Hippocampal formation (tissue), 2 donors: ENCODE data around the gene DIS3L2.
"Not testable (repeated sequence)": the region's sequence is repeated elsewhere in the genome, so short reads cannot be mapped to it uniquely, and the experiment has no call there.

ENCODE experiments used
- DNase-seq, 2 donors: peaks; one replicate each; lab custom pipeline; 2025; lab: John Stamatoyannopoulos, UW

Gene DIS3L2

GRCh38 chr2:232058063-232058877, 96.8 kb downstream of the DIS3L2 start:
- no peak for DNase-seq

DNA sequence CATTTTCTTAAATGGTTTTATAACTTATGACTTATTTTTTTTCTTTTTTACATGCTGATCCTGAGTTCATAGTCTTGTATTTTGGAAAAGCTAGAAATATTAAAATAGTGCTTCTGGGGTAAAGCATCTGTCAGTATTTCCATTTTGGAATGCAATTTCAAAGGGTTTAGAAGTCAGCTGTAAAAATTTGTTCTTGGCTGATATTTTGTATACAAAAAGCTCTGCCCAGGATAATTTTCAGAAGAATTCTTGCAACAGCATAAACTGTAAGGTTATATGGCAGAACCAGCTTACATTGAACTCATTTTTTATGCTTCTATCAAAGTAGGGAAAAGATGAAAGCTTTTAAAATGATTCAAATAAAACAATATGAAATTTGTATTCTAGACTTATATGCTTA, 97.4 kb downstream of the DIS3L2 start:
- DNase-seq, result no peak

DNA sequence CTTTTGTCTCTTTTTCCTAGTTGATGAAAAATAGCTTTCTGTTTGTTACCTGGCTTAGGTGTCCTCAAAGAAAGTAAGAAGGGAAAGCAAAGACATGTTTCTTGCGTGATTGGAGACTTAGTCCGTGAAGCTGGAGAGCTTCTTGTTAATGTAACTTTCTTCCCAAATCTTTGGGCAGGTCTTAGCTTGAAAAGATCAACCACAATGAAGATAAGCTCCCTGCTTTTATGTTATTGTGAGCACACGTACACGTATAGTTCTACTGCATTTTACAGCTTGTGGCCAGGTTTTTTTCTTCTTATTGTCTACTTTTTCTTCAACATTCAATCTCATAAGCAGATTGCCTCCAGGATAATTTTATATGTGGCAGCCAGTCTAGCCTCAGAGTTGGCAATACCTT, 99.8 kb downstream of the DIS3L2 start:
- DNase-seq, result no peak

DNA sequence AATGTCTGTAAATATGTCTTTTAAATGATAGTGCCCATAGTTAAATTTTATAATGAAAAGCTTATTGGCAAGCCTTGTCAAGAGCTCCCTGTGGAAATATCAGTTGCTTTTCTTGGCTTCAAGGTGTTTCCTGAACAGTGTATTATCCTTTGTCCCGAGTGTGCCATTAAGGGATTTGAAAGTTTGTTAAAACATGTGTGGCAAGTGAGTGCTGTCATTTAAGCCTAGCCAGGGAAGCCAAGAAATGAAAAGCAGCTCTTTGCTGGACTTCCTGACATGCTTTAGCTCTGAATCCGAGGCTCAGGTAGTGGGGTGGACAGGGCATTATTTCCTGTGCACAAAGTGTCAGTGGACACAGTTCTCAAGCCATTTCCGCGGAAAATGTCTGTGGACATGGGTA, 111.5 kb downstream of the DIS3L2 start:
- DNase-seq, result no peak

DNA sequence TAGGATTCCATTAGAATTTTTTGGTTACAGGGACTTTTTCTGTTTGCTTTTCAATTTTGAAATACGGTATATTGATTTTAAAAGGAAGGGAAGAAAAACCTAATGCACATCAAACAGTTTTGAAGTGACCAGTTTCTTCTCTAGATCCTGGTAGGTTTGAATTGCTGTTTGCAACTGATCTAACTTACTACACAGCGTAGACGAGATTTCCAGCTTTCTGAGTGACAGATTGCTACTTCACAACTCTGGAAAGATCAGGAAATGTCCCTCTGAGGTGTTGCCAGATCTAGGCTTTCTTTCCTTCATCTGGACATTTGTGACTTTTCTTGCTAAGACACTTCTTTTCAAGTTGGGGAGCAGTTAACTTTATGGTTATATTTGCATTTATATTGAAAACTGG, 112.2 kb downstream of the DIS3L2 start:
- DNase-seq, result no peak

DNA sequence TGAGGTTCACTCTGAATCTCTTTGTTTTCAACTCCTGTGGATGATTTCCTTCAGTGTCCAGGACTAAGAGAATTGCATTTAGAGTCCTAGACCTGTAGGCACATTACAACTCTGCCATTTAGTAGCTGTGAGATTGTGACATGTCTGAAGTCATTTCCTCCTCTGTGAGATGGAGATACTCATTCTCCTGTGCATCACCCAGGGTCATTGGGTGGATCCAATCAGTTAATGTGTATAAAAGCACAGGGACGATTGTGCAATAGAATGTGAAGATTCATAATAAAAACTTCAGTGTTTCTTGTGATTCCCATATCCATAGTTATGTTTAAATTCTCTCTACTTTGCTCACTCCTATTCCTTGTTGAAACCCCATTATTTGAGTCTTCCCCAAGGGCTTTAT, 113.6 kb downstream of the DIS3L2 start:
- no peak for DNase-seq

DNA sequence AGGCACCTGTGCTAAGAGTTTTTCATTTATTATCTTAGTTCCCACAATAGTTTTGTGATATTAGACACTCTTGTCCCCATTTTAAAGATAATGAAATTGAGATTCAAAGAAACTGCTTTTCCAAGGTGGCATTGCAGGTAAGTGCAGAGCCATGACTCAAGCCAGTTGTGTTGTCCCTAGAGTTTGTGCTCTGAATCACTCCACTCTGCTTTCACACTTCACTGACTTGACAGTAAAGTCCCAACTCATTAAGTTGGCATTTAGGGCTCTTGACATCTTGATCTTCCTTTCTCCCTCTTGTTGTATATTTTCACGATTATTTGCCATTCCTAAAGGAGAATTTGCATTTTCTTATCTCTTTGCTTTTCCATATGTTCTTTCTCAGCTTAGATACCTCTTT, 114.3 kb downstream of the DIS3L2 start:
- DNase-seq, result no peak

DNA sequence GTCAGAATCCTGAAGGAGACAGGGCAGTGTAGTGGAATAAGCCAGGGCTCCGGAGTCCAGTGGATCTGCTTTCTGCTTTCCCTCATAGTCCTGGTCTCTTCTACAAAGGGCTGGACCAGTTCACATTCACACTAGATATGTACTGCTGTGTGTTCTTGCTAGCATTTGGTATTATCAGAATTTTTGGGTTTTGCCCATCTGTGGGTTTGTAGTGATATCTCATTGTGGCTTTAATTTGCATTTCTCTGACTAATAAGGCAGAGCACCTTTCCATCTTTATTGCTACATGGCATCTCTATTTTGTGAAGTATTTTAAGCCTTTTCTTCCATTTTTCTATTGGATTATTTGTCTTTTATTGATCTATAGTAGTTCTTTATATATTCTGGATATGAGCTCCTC, 114.8 kb downstream of the DIS3L2 start:
- DNase-seq, result no peak

- DNase-seq, result no peak
Observed at GRCh38 chr2:232076736-232077135, 115.2 kb downstream of the DIS3L2 start.

GRCh38 chr2:232085164-232085563, 123.7 kb downstream of the DIS3L2 start:
- DNase-seq, result no peak

GRCh38 chr2:232085826-232086425, 124.4 kb downstream of the DIS3L2 start:
- DNase-seq, result no peak

DNA sequence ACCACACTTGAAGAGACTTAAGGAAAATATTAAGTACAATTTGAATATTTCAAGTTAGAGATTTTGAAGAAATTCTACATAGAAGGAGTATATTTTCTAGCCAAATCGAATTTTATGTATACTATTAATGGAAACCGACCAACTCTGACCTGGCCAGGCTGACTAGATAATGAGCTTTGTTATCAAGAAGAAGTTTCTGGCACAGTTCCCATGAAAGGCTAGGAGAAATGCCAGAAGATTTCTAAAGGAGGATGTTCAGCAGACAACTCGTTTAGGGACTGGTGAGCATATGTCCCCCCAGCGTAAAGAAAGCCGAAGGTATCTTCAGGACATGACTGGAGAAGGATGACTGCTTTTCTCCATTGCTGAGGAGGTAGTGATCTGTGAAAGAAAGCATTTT, 127.3 kb downstream of the DIS3L2 start:
- no peak for DNase-seq

GRCh38 chr2:232094201-232094600, 132.7 kb downstream of the DIS3L2 start:
- no peak for DNase-seq

GRCh38 chr2:232094883-232095282, 133.4 kb downstream of the DIS3L2 start:
- DNase-seq, result no peak

DNA sequence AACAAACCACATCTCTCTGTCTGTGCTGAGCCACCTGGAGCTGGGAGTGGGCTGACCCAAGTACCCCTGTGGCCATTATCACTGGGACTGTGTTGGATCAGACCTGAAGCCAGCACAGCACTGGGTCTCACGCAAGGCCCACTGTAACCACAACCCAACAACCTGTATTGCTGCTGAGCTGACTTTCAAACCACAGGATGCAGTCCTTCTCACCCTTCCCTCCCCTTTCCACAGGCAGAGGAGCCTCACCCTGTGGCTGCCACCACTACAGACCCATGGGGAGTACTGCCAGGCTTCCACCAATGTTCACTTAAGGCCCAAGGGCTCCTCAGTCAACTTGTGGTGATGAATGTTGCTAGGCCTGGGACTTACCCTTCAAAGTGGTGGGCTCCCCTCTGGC, 135.7 kb downstream of the DIS3L2 start:
- no peak for DNase-seq

- DNase-seq, result no peak
Observed at GRCh38 chr2:232097758-232098157, 136.2 kb downstream of the DIS3L2 start.

DNA sequence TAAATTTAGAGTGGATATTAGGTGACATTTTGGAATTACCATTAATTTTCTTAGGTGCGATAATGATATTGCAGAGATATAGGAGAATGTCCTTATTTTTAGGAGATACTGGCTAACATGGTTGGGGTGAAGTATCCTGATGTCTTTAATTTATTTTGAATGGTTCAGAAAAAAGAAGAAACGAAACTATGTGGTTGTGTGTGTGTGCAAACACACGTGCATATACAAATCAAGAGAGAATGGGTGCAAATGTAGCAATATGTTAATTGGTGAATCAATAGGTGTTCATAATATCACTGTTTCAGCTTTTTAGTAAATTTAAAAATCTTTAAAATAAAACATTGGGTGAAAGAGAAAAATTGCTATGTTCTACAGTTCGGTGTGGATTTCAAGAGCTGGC, 140.9 kb downstream of the DIS3L2 start:
- no peak for DNase-seq

DNA sequence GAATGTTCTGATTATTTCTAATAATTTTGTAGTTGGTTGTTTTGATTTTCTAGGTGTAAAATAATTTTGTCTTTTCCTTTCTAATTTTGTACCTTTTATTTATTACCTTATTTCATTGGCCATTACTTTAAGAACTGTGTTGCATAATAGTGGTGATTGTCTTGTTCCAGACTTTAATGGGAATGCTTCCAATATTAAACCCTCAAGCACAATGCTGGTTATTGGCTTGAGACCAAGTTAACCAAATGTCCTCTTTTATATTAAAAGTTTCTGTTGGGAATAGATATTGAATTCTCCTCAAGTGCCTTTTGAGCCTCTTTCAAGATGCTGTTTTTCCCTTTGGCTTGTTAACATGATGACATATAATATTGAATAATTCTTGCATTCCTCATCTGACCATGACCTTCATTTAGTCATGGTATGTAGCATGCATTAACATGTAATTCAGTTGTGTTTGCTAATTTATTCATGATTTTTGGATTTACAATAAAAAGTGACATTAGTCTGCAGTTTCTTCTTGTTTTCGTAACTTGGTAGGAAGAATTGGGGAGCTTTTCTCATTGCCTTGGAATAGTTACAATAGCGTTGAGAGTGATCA, 141.7 kb downstream of the DIS3L2 start:
- DNase-seq, result no peak

GRCh38 chr2:232104076-232104646, 142.6 kb downstream of the DIS3L2 start:
- DNase-seq, result no peak

- no peak for DNase-seq
Observed at GRCh38 chr2:232111551-232111950, 150.0 kb downstream of the DIS3L2 start.

- no peak for DNase-seq
Observed at GRCh38 chr2:232113821-232114220, 152.3 kb downstream of the DIS3L2 start.

DNA sequence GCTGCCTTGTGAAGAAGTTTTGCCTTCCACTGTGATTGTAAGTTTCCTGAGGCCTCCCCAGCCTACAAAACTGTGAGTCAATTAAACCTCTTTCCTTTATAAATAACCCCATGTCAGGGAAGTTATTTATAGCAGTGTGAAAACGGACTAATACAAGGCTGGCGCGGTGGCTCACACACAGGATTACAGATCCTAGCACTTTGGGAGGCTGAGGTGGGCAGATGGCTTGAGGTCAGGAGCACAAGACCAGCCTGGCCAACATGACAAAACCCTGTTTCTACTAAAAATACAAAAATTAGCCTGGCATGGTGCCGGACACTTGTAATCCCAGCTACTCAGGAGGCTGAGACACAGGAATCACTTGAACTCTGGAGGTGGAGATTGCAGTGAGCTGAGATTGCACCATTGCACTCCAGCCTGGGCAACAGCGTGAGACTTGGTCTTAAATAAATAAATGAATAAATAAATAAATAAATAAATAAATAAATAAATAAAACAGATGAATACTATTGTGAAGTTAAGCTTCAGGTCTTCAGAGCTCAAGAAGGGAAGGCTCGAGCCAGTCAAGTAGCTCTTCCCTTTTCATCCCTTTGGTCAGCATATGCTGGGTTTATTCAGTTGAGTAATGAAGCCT, 154.3 kb downstream of the DIS3L2 start:
- not testable (repeated sequence) for DNase-seq

DNA sequence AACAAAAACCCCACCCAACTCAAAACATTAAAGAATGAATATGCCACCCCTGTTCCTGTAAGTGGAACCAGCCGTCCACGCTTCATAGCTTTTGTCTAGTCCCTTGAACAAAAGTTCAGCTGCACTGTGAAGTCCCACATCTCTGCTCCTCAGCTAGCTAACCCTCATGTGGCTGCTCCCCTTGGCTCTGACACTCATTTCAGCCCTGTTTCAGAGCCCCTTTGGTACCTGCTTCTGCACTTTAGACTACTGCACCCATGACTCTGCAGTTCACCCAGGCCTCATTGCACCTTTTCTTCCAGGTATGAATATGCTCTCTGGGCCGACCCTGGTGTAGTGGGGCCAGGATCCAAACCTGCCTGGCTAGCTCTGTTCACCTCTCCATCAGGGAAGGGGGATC, 155.3 kb downstream of the DIS3L2 start:
- no peak for DNase-seq
